GM21717 (cell line): ENCODE data around the gene LDLRAD3.

ENCODE experiments used
- ATAC-seq: cut with Tn5 transposase; IDR thresholded peaks from one replicate; pipeline ENCODE4 v1.9.1; 2021; ENCODE audit warnings: mild to moderate bottlenecking, moderate library complexity; ENCODE audit not compliant: unreplicated experiment

Gene LDLRAD3

GRCh38 chr11:36094164-36094563, 150.3 kb downstream of the LDLRAD3 start:
- ATAC-seq, result no peak

GRCh38 chr11:36095716-36096115, 151.9 kb downstream of the LDLRAD3 start:
- no peak for ATAC-seq

- ATAC-seq, result no peak
Measured at GRCh38 chr11:36097219-36097650, 153.4 kb downstream of the LDLRAD3 start.

GRCh38 chr11:36098087-36098486, 154.2 kb downstream of the LDLRAD3 start:
- ATAC-seq, result no peak

- ATAC-seq, result no peak
Measured at GRCh38 chr11:36098853-36099375, 155.1 kb downstream of the LDLRAD3 start.

GRCh38 chr11:36101466-36101865, 157.6 kb downstream of the LDLRAD3 start:
- no peak for ATAC-seq

GRCh38 chr11:36102868-36103267, 159.0 kb downstream of the LDLRAD3 start:
- ATAC-seq, result no peak

GRCh38 chr11:36103933-36104530, 160.2 kb downstream of the LDLRAD3 start:
- ATAC-seq, result no peak

- ATAC-seq, result no peak
Measured at GRCh38 chr11:36104660-36104992, 160.8 kb downstream of the LDLRAD3 start.

- ATAC-seq, result no peak
Measured at GRCh38 chr11:36105743-36106581, 162.1 kb downstream of the LDLRAD3 start.

- ATAC-seq, result no peak
Measured at GRCh38 chr11:36107547-36107946, 163.7 kb downstream of the LDLRAD3 start.

- no peak for ATAC-seq
Measured at GRCh38 chr11:36108881-36109589, 165.2 kb downstream of the LDLRAD3 start.

- no peak for ATAC-seq
Measured at GRCh38 chr11:36109590-36109849, 165.7 kb downstream of the LDLRAD3 start.

GRCh38 chr11:36109850-36110606, 166.2 kb downstream of the LDLRAD3 start:
- ATAC-seq, result no peak

GRCh38 chr11:36110668-36111410, 167.0 kb downstream of the LDLRAD3 start:
- ATAC-seq, result no peak

GRCh38 chr11:36114095-36114494, 170.2 kb downstream of the LDLRAD3 start:
- ATAC-seq, result no peak

- ATAC-seq, result no peak
Measured at GRCh38 chr11:36115378-36115801, 171.5 kb downstream of the LDLRAD3 start.

GRCh38 chr11:36116161-36116560, 172.3 kb downstream of the LDLRAD3 start:
- no peak for ATAC-seq

- ATAC-seq, result no peak
Measured at GRCh38 chr11:36118084-36118483, 174.2 kb downstream of the LDLRAD3 start.

- no peak for ATAC-seq
Measured at GRCh38 chr11:36119300-36119699, 175.4 kb downstream of the LDLRAD3 start.
